A549 (cell line): ENCODE data around the gene GAK. TPM values are rescaled to one million over a fixed set of nuclear protein-coding genes. Genes with fewer than 3 reads are reported as not detected.

ENCODE experiments used
- ATAC-seq, 2 experiments: fragments of 200-7000 bp in 1 of 2; fragments of >200 bp in 1 of 2; cut with Nextera tagmentation in 1 of 2; cut with Tn5 transposase in 1 of 2; 3 replicates each; pipeline versions ENCODE4 v1.8.0 to v1.9.1; 2018 to 2020; ENCODE audit warnings: mild to moderate bottlenecking in 1 of 2, moderate library complexity in 1 of 2
- CTCF ChIA-PET: fragments of 300-600 bp; sonication (Branson Sonifier 250); formaldehyde crosslinking; extraction: SDS; loops from one replicate; lab custom pipeline; 2021; ENCODE audit warnings: antibody characterized with exemption, inconsistent platforms; lab: Yijun Ruan, JAX
- POLR2A ChIA-PET: fragments of 350-600 bp; formaldehyde crosslinking; extraction: SDS; loops from one replicate; lab custom pipeline; 2021; ENCODE audit warnings: antibody characterized with exemption, inconsistent platforms; lab: Yijun Ruan, JAX
- DNase-seq, 2 experiments: peaks; one replicate each; pipeline versions ENCODE4 v3.0.0 to v3.0.0-alpha.2; 2011 to 2016; ENCODE audit warnings: low read depth in 1 of 2, low spot score in 1 of 2
- FAIRE-seq: peaks from 2 replicates; lab custom pipeline; 2011; peaks lifted over from hg19 to GRCh38; lab: Jason Lieb, UNC
- H3K27ac ChIP-seq, 2 experiments: fragments of >200 bp; sonication (Bioruptor Twin); formaldehyde crosslinking; 3 replicates each; pipeline ENCODE4 v1.5.1; 2016 to 2017
- H3K4me1 ChIP-seq: fragments of >200 bp; sonication (Bioruptor Twin); formaldehyde crosslinking; 3 replicates; pipeline ENCODE4 v1.6.1; 2016
- H3K4me2 ChIP-seq: fragments of >200 bp; sonication (Bioruptor Twin); formaldehyde crosslinking; 3 replicates; pipeline ENCODE4 v1.6.1; 2016
- H3K4me3 ChIP-seq: fragments of >200 bp; sonication (Bioruptor Twin); formaldehyde crosslinking; 3 replicates; pipeline ENCODE4 v1.5.1; 2016
- H3K9me3 ChIP-seq: fragments of >200 bp; sonication (Bioruptor Twin); formaldehyde crosslinking; 3 replicates; pipeline ENCODE4 v1.6.1; 2016
- ATOH8 ChIP-seq: fragments of 250-450 bp; sonication (Bioruptor Pico); IDR thresholded peaks from 2 replicates; pipeline ENCODE4 v1.5.0; 2020; ENCODE audit warnings: low read depth, mild to moderate bottlenecking, moderate library complexity
- CEBPB ChIP-seq, 2 experiments: fragments of >200 bp in 1 of 2; sonication (Bioruptor Twin) in 1 of 2; formaldehyde crosslinking in 1 of 2; IDR thresholded peaks; 2 replicates each; pipeline ENCODE4 v1.6.1; 2012 to 2016
- CTCF ChIP-seq: fragments of >200 bp; sonication (Bioruptor Twin); formaldehyde crosslinking; IDR thresholded peaks from 3 replicates; pipeline ENCODE4 v1.5.1; 2016
- EHF ChIP-seq: fragments of 250-450 bp; sonication (Bioruptor Pico); IDR thresholded peaks from 2 replicates; pipeline ENCODE4 v1.5.0; 2020; ENCODE audit warnings: mild to moderate bottlenecking
- EHMT2 ChIP-seq: fragments of 200-600 bp; sonication (generic); IDR thresholded peaks from 2 replicates; pipeline ENCODE4 v1.6.1; 2016; ENCODE audit warnings: antibody characterized with exemption, low read depth, mild to moderate bottlenecking, moderate library complexity
- ESRRA ChIP-seq: fragments of 150-350 bp; IDR thresholded peaks from 2 replicates; pipeline ENCODE4 v1.6.1; 2014; ENCODE audit warnings: mild to moderate bottlenecking, low read length, borderline replicate concordance
- FOSB ChIP-seq: fragments of 250-450 bp; sonication (Bioruptor Pico); IDR thresholded peaks from 2 replicates; pipeline ENCODE4 v1.5.0; 2020; ENCODE audit warnings: mild to moderate bottlenecking, moderate library complexity
- FOXS1 ChIP-seq: fragments of 250-450 bp; sonication (Bioruptor Pico); IDR thresholded peaks from 2 replicates; pipeline ENCODE4 v1.5.0; 2020; ENCODE audit warnings: mild to moderate bottlenecking, moderate library complexity
- HDAC2 ChIP-seq: fragments of 200-600 bp; sonication (generic); IDR thresholded peaks from 2 replicates; pipeline ENCODE4 v1.6.1; 2016
- HMGXB4 ChIP-seq: fragments of 250-450 bp; sonication (Bioruptor Pico); IDR thresholded peaks from 2 replicates; pipeline ENCODE4 v1.5.0; 2021; ENCODE audit warnings: mild to moderate bottlenecking, moderate library complexity, borderline replicate concordance
- HOXB5 ChIP-seq: fragments of 250-450 bp; sonication (Bioruptor Pico); IDR thresholded peaks from 2 replicates; pipeline ENCODE4 v1.5.0; 2020; ENCODE audit warnings: mild to moderate bottlenecking, moderate library complexity
- KDM1A ChIP-seq: fragments of 200-600 bp; sonication (generic); IDR thresholded peaks from 2 replicates; pipeline ENCODE4 v1.6.1; 2016; ENCODE audit warnings: low read depth, mild to moderate bottlenecking
- NPAS2 ChIP-seq: fragments of 250-450 bp; sonication (Bioruptor Pico); IDR thresholded peaks from 2 replicates; pipeline ENCODE4 v1.8.0; 2022; ENCODE audit warnings: mild to moderate bottlenecking, moderate library complexity, borderline replicate concordance
- NR3C1 ChIP-seq: fragments of >200 bp; sonication (Bioruptor Twin); formaldehyde crosslinking; IDR thresholded peaks from 3 replicates; pipeline ENCODE4 v1.6.1; 2017
- POLR2AphosphoS2 ChIP-seq: conservative IDR thresholded peaks from 2 replicates; pipeline ENCODE4 v1.6.1; 2012; ENCODE audit warnings: low read length, improper control_type of control experiment, inconsistent platforms
- RARB ChIP-seq: fragments of 250-450 bp; sonication (Bioruptor Pico); IDR thresholded peaks from 2 replicates; pipeline ENCODE4 v1.8.0; 2021; ENCODE audit warnings: mild to moderate bottlenecking, moderate library complexity
- RCOR1 ChIP-seq: fragments of 150-350 bp; IDR thresholded peaks from 2 replicates; pipeline ENCODE4 v1.6.1; 2014; ENCODE audit warnings: antibody characterized with exemption, low read length, low read depth
- RFX5 ChIP-seq: fragments of 450-650 bp; IDR thresholded peaks from 2 replicates; pipeline ENCODE4 v1.7.1; 2014; ENCODE audit warnings: antibody characterized with exemption, mild to moderate bottlenecking, moderate library complexity
- SREBF2 ChIP-seq: fragments of 450-650 bp; IDR thresholded peaks from 2 replicates; pipeline ENCODE4 v1.6.1; 2014; ENCODE audit warnings: mild to moderate bottlenecking, moderate library complexity
- ZFP36 ChIP-seq: fragments of 450-650 bp; IDR thresholded peaks from 2 replicates; pipeline ENCODE4 v1.6.1; 2014; ENCODE audit warnings: borderline replicate concordance; ENCODE audit not compliant: partially characterized antibody
- ZNF302 ChIP-seq: fragments of 250-450 bp; sonication (Bioruptor Pico); IDR thresholded peaks from 2 replicates; pipeline ENCODE4 v1.9.0; 2021; ENCODE audit warnings: inconsistent platforms, mild to moderate bottlenecking, moderate library complexity
- ZSCAN20 ChIP-seq: fragments of 250-450 bp; sonication (Bioruptor Pico); IDR thresholded peaks from 2 replicates; pipeline ENCODE4 v1.8.0; 2022; ENCODE audit warnings: mild to moderate bottlenecking, moderate library complexity
- WGBS: methylation state at CpG from one replicate; pipeline ENCODE4 v1.1.6; 2017; ENCODE audit errors: missing lambda C conversion rate; 5-methylcytosine and 5-hydroxymethylcytosine counted together
- polyA plus RNA-seq, 4 experiments: library from polyadenylated mRNA; depleted of rRNA in 3 of 4; stranded (reverse); fragments of >200 nt; fragmentation: RNase III in 1 of 4; extraction: RNeasy Plus Mini Kit Qiagen cat#74134 plus additional on column Dnase treatment in 1 of 4; gene quantifications; 2 replicates in 3 of 4; 3 replicates in 1 of 4; pipeline ENCODE4 v1.2.3, GENCODE V29; 2011 to 2017

The GAK gene
- polyA plus RNA-seq, 2 of the 4 experiments (the other 2 are of a cell fraction) = 13.8 to 34.3 TPM

GRCh38 chr4:948101-948935 lies 16.2 kb upstream of the GAK start:
- WGBS = 86% methylated on average over 19 of the region's 33 CpGs
- TF ChIP-seq HOXB5 = no peak
- TF ChIP-seq ZFP36 = no peak
- no peak for TF ChIP-seq FOSB
- TF ChIP-seq CEBPB (IDR thresholded peaks at IDR 0.05) = no peak
- no peak for TF ChIP-seq ZSCAN20 (CRISPR knock-in tag)
- no peak overlapping the region for H3K27ac ChIP-seq
- H3K4me2 ChIP-seq = no peak overlapping the region
- POLR2A ChIA-PET = no interaction called here
- FAIRE-seq (no peak), ATAC-seq (no peak), DNase-seq (no peak)
- no peaks in the 10 kb centered on the region for H3K9me3 ChIP-seq
- H3K4me1 ChIP-seq = no peaks in the 10 kb centered on the region
- H3K4me3 ChIP-seq = no peak overlapping the region
- CTCF ChIA-PET = interaction anchor here (0.6 to 1.6 kb wide), 3 partner anchors 8 to 16 kb away, joined by 3 to 5 read pairs (median 4); partner anchors contain the start of genes GAK and TMEM175

- ATAC-seq = no peak
- POLR2A ChIA-PET = no interaction called here
These were observed 15.4 kb upstream of the GAK start for GRCh38 chr4:947491-947971.

More at GRCh38 chr4:947491-947971, 15.4 kb upstream of the GAK start:
- Histone ChIP-seq H3K4me2 (no peak overlapping the region), H3K9me3 (no peaks in the 10 kb centered on the region), H3K4me3 (no peak overlapping the region), H3K4me1 (no peaks in the 10 kb centered on the region), H3K27ac (no peak overlapping the region)
- 75% methylated on average over 13 of the region's 19 CpGs for WGBS
- no peak for DNase-seq
- TF ChIP-seq RARB (no peak), ZNF302 (CRISPR knock-in tag) (no peak), NPAS2 (no peak), HDAC2 (no peak), POLR2AphosphoS2 (no peak), EHF (CRISPR knock-in tag) (no peak), KDM1A (no peak), HOXB5 (no peak), RFX5 (no peak), CEBPB (IDR thresholded peaks at IDR 0.05) (no peak), ATOH8 (CRISPR knock-in tag) (no peak), HMGXB4 (CRISPR knock-in tag) (no peak), EHMT2 (no peak), RCOR1 (no peak), NR3C1 (no peak), SREBF2 (no peak), CTCF (no peak), FOXS1 (CRISPR knock-in tag) (no peak), ESRRA (no peak)
- TF ChIP-seq, all 56 proteins: peak for 0
- CTCF ChIA-PET = interaction anchor here (1.6 kb wide), 1 partner anchor 9 kb away, joined by 4 read pairs; no protein-coding TSS in a partner anchor
- FAIRE-seq = no peak
